Liver (tissue), 9 donors: Measurements from ENCODE around the gene SLC11A1. TPM values are rescaled to one million over a fixed set of nuclear protein-coding genes. Genes with fewer than 3 reads are reported as not detected.

ENCODE experiments used
- DNase-seq: peaks from one replicate; pipeline ENCODE4 v3.0.0-alpha.2; 2017; ENCODE audit warnings: low spot score
- H3K27ac ChIP-seq, 2 donors: one replicate each; pipeline ENCODE4 v1.7.0; 2013; ENCODE audit warnings: inconsistent platforms in 2 of 2, low read length in 2 of 2, control low read depth in 1 of 2, low read depth in 1 of 2, mild to moderate bottlenecking in 1 of 2
- H3K27me3 ChIP-seq, 4 donors: one replicate each; pipeline versions ENCODE4 v1.6.1 to v1.7.0; 2013; ENCODE audit warnings: low read length in 3 of 4, inconsistent platforms in 1 of 4, mild to moderate bottlenecking in 1 of 4, moderate library complexity in 1 of 4; ENCODE audit not compliant: control insufficient read depth in 4 of 4, insufficient read depth in 4 of 4
- H3K36me3 ChIP-seq, 4 donors: one replicate each; pipeline versions ENCODE4 v1.6.1 to v1.7.0; 2013; ENCODE audit warnings: low read length in 3 of 4, mild to moderate bottlenecking in 3 of 4, low read depth in 1 of 4, moderate library complexity in 1 of 4; ENCODE audit not compliant: control insufficient read depth in 4 of 4, insufficient read depth in 3 of 4
- H3K4me1 ChIP-seq, 4 donors: one replicate each; pipeline versions ENCODE4 v1.6.1 to v1.7.0; 2013; ENCODE audit warnings: low read length in 3 of 4, mild to moderate bottlenecking in 3 of 4, moderate library complexity in 1 of 4; ENCODE audit not compliant: control insufficient read depth in 4 of 4, insufficient read depth in 4 of 4
- H3K4me3 ChIP-seq, 3 donors: one replicate each; pipeline versions ENCODE4 v1.6.1 to v1.7.0; 2013; ENCODE audit warnings: low read length in 3 of 3, control low read depth in 1 of 3, low read depth in 1 of 3, mild to moderate bottlenecking in 1 of 3
- H3K9ac ChIP-seq, 2 donors: one replicate each; pipeline ENCODE4 v1.7.0; 2013; ENCODE audit warnings: low read length in 2 of 2, mild to moderate bottlenecking in 2 of 2, moderate library complexity in 2 of 2, control low read depth in 1 of 2, low read depth in 1 of 2
- H3K9me3 ChIP-seq, 4 donors: one replicate each; pipeline versions ENCODE4 v1.6.1 to v1.7.0; 2013; ENCODE audit warnings: low read length in 3 of 4; ENCODE audit not compliant: control insufficient read depth in 4 of 4
- ATF3 ChIP-seq: IDR thresholded peaks from 2 replicates; pipeline ENCODE4 v1.6.1; 2016; ENCODE audit warnings: antibody characterized with exemption
- EGR1 ChIP-seq, 2 donors: IDR thresholded peaks; 2 replicates each; pipeline ENCODE4 v1.6.1; 2016 to 2018; ENCODE audit warnings: antibody characterized with exemption in 2 of 2, low read depth in 2 of 2
- FOXA1 ChIP-seq: IDR thresholded peaks from 2 replicates; pipeline ENCODE4 v1.6.1; 2016; ENCODE audit warnings: antibody characterized with exemption
- FOXA2 ChIP-seq: IDR thresholded peaks from 2 replicates; pipeline ENCODE4 v1.6.1; 2016; ENCODE audit warnings: antibody characterized with exemption
- GABPA ChIP-seq, 2 donors: IDR thresholded peaks in 1 of 2; conservative IDR thresholded peaks in 1 of 2; 2 replicates each; pipeline ENCODE4 v1.6.1; 2016; ENCODE audit warnings: antibody characterized with exemption in 2 of 2, mild to moderate bottlenecking in 1 of 2, moderate library complexity in 1 of 2
- HNF4A ChIP-seq, 2 donors: conservative IDR thresholded peaks; 2 replicates each; pipeline ENCODE4 v1.6.1; 2016; ENCODE audit warnings: antibody characterized with exemption in 2 of 2, mild to moderate bottlenecking in 2 of 2
- HNF4G ChIP-seq: IDR thresholded peaks from 2 replicates; pipeline ENCODE4 v1.6.1; 2016; ENCODE audit warnings: antibody characterized with exemption
- JUND ChIP-seq, 2 donors: IDR thresholded peaks; 2 replicates each; pipeline ENCODE4 v1.6.1; 2016; ENCODE audit warnings: antibody characterized with exemption in 2 of 2
- NR2F2 ChIP-seq: IDR thresholded peaks from 2 replicates; pipeline ENCODE4 v1.6.1; 2016; ENCODE audit warnings: antibody characterized with exemption
- RAD21 ChIP-seq, 2 donors: IDR thresholded peaks; 2 replicates each; pipeline ENCODE4 v1.6.1; 2016; ENCODE audit warnings: antibody characterized with exemption in 2 of 2, mild to moderate bottlenecking in 2 of 2
- RXRA ChIP-seq, 2 donors: IDR thresholded peaks; 2 replicates each; pipeline ENCODE4 v1.6.1; 2017 to 2018; ENCODE audit warnings: antibody characterized with exemption in 2 of 2, mild to moderate bottlenecking in 1 of 2
- SP1 ChIP-seq: IDR thresholded peaks from 2 replicates; pipeline ENCODE4 v1.6.1; 2018; ENCODE audit warnings: antibody characterized with exemption, mild to moderate bottlenecking
- TAF1 ChIP-seq: conservative IDR thresholded peaks from 2 replicates; pipeline ENCODE4 v1.6.1; 2016; ENCODE audit warnings: antibody characterized with exemption, mild to moderate bottlenecking
- YY1 ChIP-seq: IDR thresholded peaks from 2 replicates; pipeline ENCODE4 v1.6.1; 2016; ENCODE audit warnings: antibody characterized with exemption, mild to moderate bottlenecking
- ZBTB33 ChIP-seq: IDR thresholded peaks from 2 replicates; pipeline ENCODE4 v1.6.1; 2016; ENCODE audit warnings: antibody characterized with exemption
- WGBS: extraction: QIAGEN DNeasy Blood & Tissue Kit; methylation state at CpG from one replicate; pipeline ENCODE4 v1.1.7; 2013; 5-methylcytosine and 5-hydroxymethylcytosine counted together
- polyA plus RNA-seq, 2 donors: library from polyadenylated mRNA; stranded (reverse) in 1 of 2; unstranded in 1 of 2; fragments of 200-250 nt in 1 of 2; fragments of >200 nt in 1 of 2; fragmentation: Nextera tagmentation in 1 of 2; extraction: Ambion mirVana in 1 of 2; gene quantifications; one replicate each; pipeline versions ENCODE4 v1.2.1 to v1.2.3, GENCODE V29; 2013 to 2015
- total RNA-seq, 2 donors: library from RNA; depleted of rRNA; stranded (reverse); fragments of >200 nt; gene quantifications; one replicate each; pipeline ENCODE4 v1.2.3, GENCODE V29; 2014
- TF ChIP-seq, protein P1 (sequence below): IDR thresholded peaks from 2 replicates; pipeline ENCODE4 v1.6.1; 2016; ENCODE audit warnings: antibody characterized with exemption, mild to moderate bottlenecking
- TF ChIP-seq, protein P2 (sequence below): fragments of 150-350 bp; IDR thresholded peaks from 2 replicates; pipeline ENCODE4 v1.5.1; 2017; ENCODE audit warnings: improper control_type of control experiment, low read depth, low read length; ENCODE audit not compliant: missing input control
- TF ChIP-seq, protein P3 (sequence below): IDR thresholded peaks from 2 replicates; pipeline ENCODE4 v1.6.1; 2016; ENCODE audit warnings: antibody characterized with exemption
- donor health status: healthy.
- donor health status: healthy.
- donor health status: healthy.
- donor health status: healthy.
- donor health status: healthy.

Gene SLC11A1
- total and polyA plus RNA-seq, 4 donors = 1.4 to 23.0 (median 3.2) TPM

GRCh38 chr2:218369330-218369729 is 12.7 kb upstream of the SLC11A1 start:
- Histone ChIP-seq H3K9ac (no peak overlapping the region), H3K9me3 (no peaks in the 10 kb centered on the region), H3K36me3 (no peaks in the 10 kb centered on the region), H3K27me3 (no peaks in the 10 kb centered on the region), H3K27ac (peak overlapping the region in 1 of 2 donors; percentile 80), H3K4me3 (no peak overlapping the region), H3K4me1 (peaks cover 0 to 5% (median under 1%) of the 10 kb centered on the region in 4 donors)
- TF ChIP-seq ZBTB33 (no peak), TAF1 (no peak), RAD21 (IDR thresholded peaks at IDR 0.05) (no peak), ATF3 (no peak), FOXA1 (no peak), JUND (IDR thresholded peaks at IDR 0.05) (no peak), NR2F2 (no peak), FOXA2 (no peak), EGR1 (IDR thresholded peaks at IDR 0.05; ENCODE audit: low read depth in 2 of 2) (no peak), HNF4G (no peak), GABPA (IDR thresholded peaks at IDR 0.05 in 1 of 2, conservative IDR thresholded peaks at IDR 0.05 in 1 of 2) (no peak), SP1 (no peak), RXRA (IDR thresholded peaks at IDR 0.05) (no peak), YY1 (no peak), HNF4A (conservative IDR thresholded peaks at IDR 0.05) (no peak)
- TF ChIP-seq, protein P1, sequence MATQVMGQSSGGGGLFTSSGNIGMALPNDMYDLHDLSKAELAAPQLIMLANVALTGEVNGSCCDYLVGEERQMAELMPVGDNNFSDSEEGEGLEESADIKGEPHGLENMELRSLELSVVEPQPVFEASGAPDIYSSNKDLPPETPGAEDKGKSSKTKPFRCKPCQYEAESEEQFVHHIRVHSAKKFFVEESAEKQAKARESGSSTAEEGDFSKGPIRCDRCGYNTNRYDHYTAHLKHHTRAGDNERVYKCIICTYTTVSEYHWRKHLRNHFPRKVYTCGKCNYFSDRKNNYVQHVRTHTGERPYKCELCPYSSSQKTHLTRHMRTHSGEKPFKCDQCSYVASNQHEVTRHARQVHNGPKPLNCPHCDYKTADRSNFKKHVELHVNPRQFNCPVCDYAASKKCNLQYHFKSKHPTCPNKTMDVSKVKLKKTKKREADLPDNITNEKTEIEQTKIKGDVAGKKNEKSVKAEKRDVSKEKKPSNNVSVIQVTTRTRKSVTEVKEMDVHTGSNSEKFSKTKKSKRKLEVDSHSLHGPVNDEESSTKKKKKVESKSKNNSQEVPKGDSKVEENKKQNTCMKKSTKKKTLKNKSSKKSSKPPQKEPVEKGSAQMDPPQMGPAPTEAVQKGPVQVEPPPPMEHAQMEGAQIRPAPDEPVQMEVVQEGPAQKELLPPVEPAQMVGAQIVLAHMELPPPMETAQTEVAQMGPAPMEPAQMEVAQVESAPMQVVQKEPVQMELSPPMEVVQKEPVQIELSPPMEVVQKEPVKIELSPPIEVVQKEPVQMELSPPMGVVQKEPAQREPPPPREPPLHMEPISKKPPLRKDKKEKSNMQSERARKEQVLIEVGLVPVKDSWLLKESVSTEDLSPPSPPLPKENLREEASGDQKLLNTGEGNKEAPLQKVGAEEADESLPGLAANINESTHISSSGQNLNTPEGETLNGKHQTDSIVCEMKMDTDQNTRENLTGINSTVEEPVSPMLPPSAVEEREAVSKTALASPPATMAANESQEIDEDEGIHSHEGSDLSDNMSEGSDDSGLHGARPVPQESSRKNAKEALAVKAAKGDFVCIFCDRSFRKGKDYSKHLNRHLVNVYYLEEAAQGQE = no peak
- TF ChIP-seq, protein P2, sequence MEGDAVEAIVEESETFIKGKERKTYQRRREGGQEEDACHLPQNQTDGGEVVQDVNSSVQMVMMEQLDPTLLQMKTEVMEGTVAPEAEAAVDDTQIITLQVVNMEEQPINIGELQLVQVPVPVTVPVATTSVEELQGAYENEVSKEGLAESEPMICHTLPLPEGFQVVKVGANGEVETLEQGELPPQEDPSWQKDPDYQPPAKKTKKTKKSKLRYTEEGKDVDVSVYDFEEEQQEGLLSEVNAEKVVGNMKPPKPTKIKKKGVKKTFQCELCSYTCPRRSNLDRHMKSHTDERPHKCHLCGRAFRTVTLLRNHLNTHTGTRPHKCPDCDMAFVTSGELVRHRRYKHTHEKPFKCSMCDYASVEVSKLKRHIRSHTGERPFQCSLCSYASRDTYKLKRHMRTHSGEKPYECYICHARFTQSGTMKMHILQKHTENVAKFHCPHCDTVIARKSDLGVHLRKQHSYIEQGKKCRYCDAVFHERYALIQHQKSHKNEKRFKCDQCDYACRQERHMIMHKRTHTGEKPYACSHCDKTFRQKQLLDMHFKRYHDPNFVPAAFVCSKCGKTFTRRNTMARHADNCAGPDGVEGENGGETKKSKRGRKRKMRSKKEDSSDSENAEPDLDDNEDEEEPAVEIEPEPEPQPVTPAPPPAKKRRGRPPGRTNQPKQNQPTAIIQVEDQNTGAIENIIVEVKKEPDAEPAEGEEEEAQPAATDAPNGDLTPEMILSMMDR = no peak
- TF ChIP-seq, protein P3, sequence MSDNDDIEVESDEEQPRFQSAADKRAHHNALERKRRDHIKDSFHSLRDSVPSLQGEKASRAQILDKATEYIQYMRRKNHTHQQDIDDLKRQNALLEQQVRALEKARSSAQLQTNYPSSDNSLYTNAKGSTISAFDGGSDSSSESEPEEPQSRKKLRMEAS = no peak
- no peak for DNase-seq
- WGBS = 51% methylated on average over 2 of the region's 2 CpGs
